H1 (cell line): ENCODE results near the gene HDAC9. TPM values are rescaled to one million over a fixed set of nuclear protein-coding genes. Genes with fewer than 3 reads are reported as not detected.

Experiments used
- CEBPB ChIP-seq: IDR thresholded peaks from 2 replicates; pipeline ENCODE4 v1.6.1; 2012; ENCODE audit warnings: low read depth, low read length
- CHD2 ChIP-seq: IDR thresholded peaks from 2 replicates; pipeline ENCODE4 v1.6.1; 2012; ENCODE audit warnings: low read length, improper control_type of control experiment
- RBBP5 ChIP-seq: IDR thresholded peaks from 2 replicates; pipeline ENCODE4 v1.7.1; 2012; ENCODE audit warnings: low read depth, mild to moderate bottlenecking, inconsistent platforms, low read length, moderate library complexity, borderline replicate concordance
- polyA plus RNA-seq, 7 experiments: library from polyadenylated mRNA; depleted of rRNA in 3 of 7; stranded (reverse) in 5 of 7; unstranded in 2 of 7; fragments of >200 nt in 5 of 7; fragments of 200-250 nt in 2 of 7; gene quantifications; 1 replicate in 5 of 7; 2 replicates in 1 of 7; 4 replicates in 1 of 7; pipeline versions ENCODE4 v1.2.1 to v1.2.3, GENCODE V29; 2011 to 2013; ENCODE audit warnings: missing spikeins in 2 of 7, mixed read lengths in 2 of 7
- total RNA-seq: library from RNA; stranded (reverse); fragmentation: NEBNext Ultra II Directional; extraction: Animal tissue kit (Norgen Biotek cat#: 25700); gene quantifications from 2 replicates; pipeline ENCODE4 v1.2.1, GENCODE V29; 2021
- TF ChIP-seq, protein P1 (sequence below): fragments of 300-600 bp; sonication (generic); IDR thresholded peaks from 2 replicates; pipeline ENCODE4 v1.7.1; 2012; ENCODE audit warnings: low read length, moderate library complexity, mild to moderate bottlenecking, inconsistent platforms; ENCODE audit not compliant: insufficient replicate concordance

HDAC9 gene
- total and polyA plus RNA-seq, 2 of the 8 experiments (the other 6 are each of a cell fraction or from before 2014, with no cell fraction given), result 9.5 to 13.1 TPM

GRCh38 chr7:18457832-18458231 is 37.7 kb upstream of the HDAC9 start (continued):
- TF ChIP-seq, protein P1, sequence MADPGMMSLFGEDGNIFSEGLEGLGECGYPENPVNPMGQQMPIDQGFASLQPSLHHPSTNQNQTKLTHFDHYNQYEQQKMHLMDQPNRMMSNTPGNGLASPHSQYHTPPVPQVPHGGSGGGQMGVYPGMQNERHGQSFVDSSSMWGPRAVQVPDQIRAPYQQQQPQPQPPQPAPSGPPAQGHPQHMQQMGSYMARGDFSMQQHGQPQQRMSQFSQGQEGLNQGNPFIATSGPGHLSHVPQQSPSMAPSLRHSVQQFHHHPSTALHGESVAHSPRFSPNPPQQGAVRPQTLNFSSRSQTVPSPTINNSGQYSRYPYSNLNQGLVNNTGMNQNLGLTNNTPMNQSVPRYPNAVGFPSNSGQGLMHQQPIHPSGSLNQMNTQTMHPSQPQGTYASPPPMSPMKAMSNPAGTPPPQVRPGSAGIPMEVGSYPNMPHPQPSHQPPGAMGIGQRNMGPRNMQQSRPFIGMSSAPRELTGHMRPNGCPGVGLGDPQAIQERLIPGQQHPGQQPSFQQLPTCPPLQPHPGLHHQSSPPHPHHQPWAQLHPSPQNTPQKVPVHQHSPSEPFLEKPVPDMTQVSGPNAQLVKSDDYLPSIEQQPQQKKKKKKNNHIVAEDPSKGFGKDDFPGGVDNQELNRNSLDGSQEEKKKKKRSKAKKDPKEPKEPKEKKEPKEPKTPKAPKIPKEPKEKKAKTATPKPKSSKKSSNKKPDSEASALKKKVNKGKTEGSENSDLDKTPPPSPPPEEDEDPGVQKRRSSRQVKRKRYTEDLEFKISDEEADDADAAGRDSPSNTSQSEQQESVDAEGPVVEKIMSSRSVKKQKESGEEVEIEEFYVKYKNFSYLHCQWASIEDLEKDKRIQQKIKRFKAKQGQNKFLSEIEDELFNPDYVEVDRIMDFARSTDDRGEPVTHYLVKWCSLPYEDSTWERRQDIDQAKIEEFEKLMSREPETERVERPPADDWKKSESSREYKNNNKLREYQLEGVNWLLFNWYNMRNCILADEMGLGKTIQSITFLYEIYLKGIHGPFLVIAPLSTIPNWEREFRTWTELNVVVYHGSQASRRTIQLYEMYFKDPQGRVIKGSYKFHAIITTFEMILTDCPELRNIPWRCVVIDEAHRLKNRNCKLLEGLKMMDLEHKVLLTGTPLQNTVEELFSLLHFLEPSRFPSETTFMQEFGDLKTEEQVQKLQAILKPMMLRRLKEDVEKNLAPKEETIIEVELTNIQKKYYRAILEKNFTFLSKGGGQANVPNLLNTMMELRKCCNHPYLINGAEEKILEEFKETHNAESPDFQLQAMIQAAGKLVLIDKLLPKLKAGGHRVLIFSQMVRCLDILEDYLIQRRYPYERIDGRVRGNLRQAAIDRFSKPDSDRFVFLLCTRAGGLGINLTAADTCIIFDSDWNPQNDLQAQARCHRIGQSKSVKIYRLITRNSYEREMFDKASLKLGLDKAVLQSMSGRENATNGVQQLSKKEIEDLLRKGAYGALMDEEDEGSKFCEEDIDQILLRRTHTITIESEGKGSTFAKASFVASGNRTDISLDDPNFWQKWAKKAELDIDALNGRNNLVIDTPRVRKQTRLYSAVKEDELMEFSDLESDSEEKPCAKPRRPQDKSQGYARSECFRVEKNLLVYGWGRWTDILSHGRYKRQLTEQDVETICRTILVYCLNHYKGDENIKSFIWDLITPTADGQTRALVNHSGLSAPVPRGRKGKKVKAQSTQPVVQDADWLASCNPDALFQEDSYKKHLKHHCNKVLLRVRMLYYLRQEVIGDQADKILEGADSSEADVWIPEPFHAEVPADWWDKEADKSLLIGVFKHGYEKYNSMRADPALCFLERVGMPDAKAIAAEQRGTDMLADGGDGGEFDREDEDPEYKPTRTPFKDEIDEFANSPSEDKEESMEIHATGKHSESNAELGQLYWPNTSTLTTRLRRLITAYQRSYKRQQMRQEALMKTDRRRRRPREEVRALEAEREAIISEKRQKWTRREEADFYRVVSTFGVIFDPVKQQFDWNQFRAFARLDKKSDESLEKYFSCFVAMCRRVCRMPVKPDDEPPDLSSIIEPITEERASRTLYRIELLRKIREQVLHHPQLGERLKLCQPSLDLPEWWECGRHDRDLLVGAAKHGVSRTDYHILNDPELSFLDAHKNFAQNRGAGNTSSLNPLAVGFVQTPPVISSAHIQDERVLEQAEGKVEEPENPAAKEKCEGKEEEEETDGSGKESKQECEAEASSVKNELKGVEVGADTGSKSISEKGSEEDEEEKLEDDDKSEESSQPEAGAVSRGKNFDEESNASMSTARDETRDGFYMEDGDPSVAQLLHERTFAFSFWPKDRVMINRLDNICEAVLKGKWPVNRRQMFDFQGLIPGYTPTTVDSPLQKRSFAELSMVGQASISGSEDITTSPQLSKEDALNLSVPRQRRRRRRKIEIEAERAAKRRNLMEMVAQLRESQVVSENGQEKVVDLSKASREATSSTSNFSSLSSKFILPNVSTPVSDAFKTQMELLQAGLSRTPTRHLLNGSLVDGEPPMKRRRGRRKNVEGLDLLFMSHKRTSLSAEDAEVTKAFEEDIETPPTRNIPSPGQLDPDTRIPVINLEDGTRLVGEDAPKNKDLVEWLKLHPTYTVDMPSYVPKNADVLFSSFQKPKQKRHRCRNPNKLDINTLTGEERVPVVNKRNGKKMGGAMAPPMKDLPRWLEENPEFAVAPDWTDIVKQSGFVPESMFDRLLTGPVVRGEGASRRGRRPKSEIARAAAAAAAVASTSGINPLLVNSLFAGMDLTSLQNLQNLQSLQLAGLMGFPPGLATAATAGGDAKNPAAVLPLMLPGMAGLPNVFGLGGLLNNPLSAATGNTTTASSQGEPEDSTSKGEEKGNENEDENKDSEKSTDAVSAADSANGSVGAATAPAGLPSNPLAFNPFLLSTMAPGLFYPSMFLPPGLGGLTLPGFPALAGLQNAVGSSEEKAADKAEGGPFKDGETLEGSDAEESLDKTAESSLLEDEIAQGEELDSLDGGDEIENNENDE, result no peak
- TF ChIP-seq CHD2 (no peak), CEBPB (no peak), RBBP5 (no peak)
